HFFc6 (cell line): ENCODE results near the gene TMEM258. TPM values are rescaled to one million over a fixed set of nuclear protein-coding genes. Genes with fewer than 3 reads are reported as not detected.

ENCODE experiments used
- DNase-seq: peaks from one replicate; pipeline ENCODE4 v3.0.0-alpha.2; 2018
- H3K27ac Mint-ChIP-seq: 2 replicates; pipeline ENCODE4 v1.8.0; 2020; ENCODE audit warnings: mild to moderate bottlenecking, mixed read lengths
- H3K27me3 Mint-ChIP-seq: 2 replicates; pipeline ENCODE4 v1.8.0; 2021; ENCODE audit warnings: mild to moderate bottlenecking, moderate library complexity, mixed read lengths; ENCODE audit not compliant: insufficient read depth
- H3K36me3 Mint-ChIP-seq: 2 replicates; pipeline ENCODE4 v1.8.0; 2021; ENCODE audit warnings: low read depth, mixed read lengths
- H3K4me1 Mint-ChIP-seq: 2 replicates; pipeline ENCODE4 v1.8.0; 2020; ENCODE audit warnings: low read depth, mixed read lengths
- H3K4me3 Mint-ChIP-seq: 2 replicates; pipeline ENCODE4 v1.8.0; 2020; ENCODE audit warnings: mild to moderate bottlenecking, moderate library complexity, mixed read lengths
- H3K9me3 Mint-ChIP-seq: 2 replicates; pipeline ENCODE4 v1.8.0; 2020; ENCODE audit warnings: mild to moderate bottlenecking, mixed read lengths
- CTCF ChIP-seq: fragments of 200-600 bp; sonication (generic); IDR thresholded peaks from 2 replicates; pipeline ENCODE4 v1.5.0; 2021; ENCODE audit warnings: antibody characterized with exemption, mild to moderate bottlenecking
- total RNA-seq, 6 experiments: library from RNA; stranded (reverse); fragmentation: NEBNext Ultra II Directional; extraction: Animal tissue kit (Norgen Biotek cat#: 25700); gene quantifications; 2 replicates in 1 of 6; 3 replicates in 5 of 6; pipeline ENCODE4 v1.2.3, GENCODE V29; 2021

TMEM258 gene
- total RNA-seq, 6 experiments from 2014 or later: 134 to 173 (median 145) TPM

GRCh38 chr11:61828629-61829407 lies 36.4 kb upstream of the TMEM258 start:
- H3K27ac Mint-ChIP-seq: peak overlapping the region; percentile 33; the same call in 1 of the 2 replicates
- DNase-seq: no peak
- no peaks in the 10 kb centered on the region for H3K36me3 Mint-ChIP-seq
- H3K9me3 Mint-ChIP-seq: no peaks in the 10 kb centered on the region
- peak overlapping the region; percentile 91 for H3K4me3 Mint-ChIP-seq
- peaks cover 2% of the 10 kb centered on the region for H3K27me3 Mint-ChIP-seq
- TF ChIP-seq CTCF: peak; percentile 74
- peaks cover 34% of the 10 kb centered on the region for H3K4me1 Mint-ChIP-seq

GRCh38 chr11:61828379-61828628 lies 35.9 kb upstream of the TMEM258 start:
- Mint-ChIP-seq H3K27ac (peak overlapping the region; percentile 73), H3K4me3 (peak overlapping the region; percentile 91), H3K36me3 (no peaks in the 10 kb centered on the region), H3K9me3 (no peaks in the 10 kb centered on the region), H3K4me1 (peaks cover 29% of the 10 kb centered on the region), H3K27me3 (peaks cover 2% of the 10 kb centered on the region)
- TF ChIP-seq CTCF: no peak
- DNase-seq: no peak

- Mint-ChIP-seq H3K4me3 (peak within 1 kb of the TSS; percentile 91), H3K4me1 (peaks cover 29% of the 10 kb centered on the region), H3K27ac (peak within 1 kb of the TSS; percentile 79), H3K9me3 (no peaks in the 10 kb centered on the region), H3K36me3 (no peaks in the 10 kb centered on the region), H3K27me3 (peaks cover 2% of the 10 kb centered on the region)
- peak; percentile 43 for TF ChIP-seq CTCF
- DNase-seq: peak; percentile 81
These were observed 35.4 kb upstream of the TMEM258 start, which contains the start of gene FADS2 for GRCh38 chr11:61827571-61828378. FADS2 (plus strand) TSS chr11:61828300; CDS start chr11:61828391, 91 bp downstream.

GRCh38 chr11:61826930-61827570 lies 34.7 kb upstream of the TMEM258 start:
- peaks cover 2% of the 10 kb centered on the region for H3K27me3 Mint-ChIP-seq
- H3K4me3 Mint-ChIP-seq: peak overlapping the region; percentile 91
- peak overlapping the region; percentile 79 for H3K27ac Mint-ChIP-seq
- no peaks in the 10 kb centered on the region for H3K36me3 Mint-ChIP-seq
- H3K9me3 Mint-ChIP-seq: no peaks in the 10 kb centered on the region
- no peak for DNase-seq
- H3K4me1 Mint-ChIP-seq: peaks cover 29% of the 10 kb centered on the region
- no peak for TF ChIP-seq CTCF

- H3K27ac Mint-ChIP-seq: peak overlapping the region; percentile 88
These were observed 27.8 kb upstream of the TMEM258 start for GRCh38 chr11:61820174-61820573.

More at GRCh38 chr11:61820174-61820573, 27.8 kb upstream of the TMEM258 start:
- peaks cover 4% of the 10 kb centered on the region for H3K27me3 Mint-ChIP-seq
- no peaks in the 10 kb centered on the region for H3K36me3 Mint-ChIP-seq
- DNase-seq: peak; percentile 68
- no peak overlapping the region for H3K4me3 Mint-ChIP-seq
- TF ChIP-seq CTCF: no peak
- H3K4me1 Mint-ChIP-seq: peaks cover 29% of the 10 kb centered on the region
- no peaks in the 10 kb centered on the region for H3K9me3 Mint-ChIP-seq
